Keratinocyte (primary cell): ENCODE data around the gene RAB42. TPM values are rescaled to one million over a fixed set of nuclear protein-coding genes. Genes with fewer than 3 reads are reported as not detected.
"Not testable (repeated sequence)": the region's sequence is repeated elsewhere in the genome, so short reads cannot be mapped to it uniquely, and the experiment has no call there.

Source experiments
- DNase-seq: peaks from one replicate; pipeline ENCODE4 v3.0.0-alpha.2; 2011; ENCODE audit warnings: low read depth, missing footprints, low spot score
- FAIRE-seq: peaks from 2 replicates; lab custom pipeline; 2011; peaks lifted over from hg19 to GRCh38; lab: Jason Lieb, UNC
- H2AFZ ChIP-seq: 2 replicates; pipeline ENCODE4 v1.6.0; 2012; ENCODE audit warnings: low read length, control low read depth, inconsistent platforms; ENCODE audit not compliant: control insufficient read depth
- H3K27ac ChIP-seq: 2 replicates; pipeline ENCODE4 v1.5.1; 2011; ENCODE audit warnings: low read length; ENCODE audit not compliant: control insufficient read depth, insufficient read depth
- H3K27me3 ChIP-seq: 3 replicates; pipeline ENCODE4 v1.6.0; 2011; ENCODE audit warnings: low read length; ENCODE audit not compliant: control insufficient read depth, insufficient read depth; ENCODE audit errors: extremely low read depth
- H3K36me3 ChIP-seq, 2 experiments: 2 replicates in 1 of 2; 3 replicates in 1 of 2; pipeline ENCODE4 v1.5.1; 2011; ENCODE audit warnings: low read length in 2 of 2, mild to moderate bottlenecking in 1 of 2; ENCODE audit not compliant: control insufficient read depth in 2 of 2, insufficient read depth in 2 of 2; ENCODE audit errors: extremely low read depth in 1 of 2
- H3K4me1 ChIP-seq: 3 replicates; pipeline ENCODE4 v1.5.1; 2011; ENCODE audit warnings: low read length; ENCODE audit not compliant: control insufficient read depth, insufficient read depth; ENCODE audit errors: extremely low read depth
- H3K4me2 ChIP-seq: 3 replicates; pipeline ENCODE4 v1.6.0; 2011; ENCODE audit warnings: low read depth, low read length; ENCODE audit not compliant: control insufficient read depth, insufficient read depth; ENCODE audit errors: extremely low read depth
- H3K4me3 ChIP-seq, 3 experiments: fragments of 200-600 bp in 1 of 3; sonication (generic) in 1 of 3; 2 replicates in 2 of 3; 3 replicates in 1 of 3; pipeline ENCODE4 v1.5.1; 2011 to 2016; ENCODE audit warnings: low read length in 3 of 3, mild to moderate bottlenecking in 3 of 3, control low read depth in 2 of 3, inconsistent platforms in 1 of 3, low read depth in 1 of 3, mixed read lengths in 1 of 3, mixed run types in 1 of 3, moderate library complexity in 1 of 3; ENCODE audit not compliant: control insufficient read depth in 2 of 3, insufficient read depth in 2 of 3; ENCODE audit errors: extremely low read depth in 1 of 3
- H3K79me2 ChIP-seq: 2 replicates; pipeline ENCODE4 v1.6.0; 2012; ENCODE audit warnings: low read length; ENCODE audit not compliant: control insufficient read depth, insufficient read depth
- H3K9ac ChIP-seq: 3 replicates; pipeline ENCODE4 v1.6.0; 2011; ENCODE audit warnings: low read length; ENCODE audit not compliant: control insufficient read depth, insufficient read depth; ENCODE audit errors: extremely low read depth
- H3K9me1 ChIP-seq: 3 replicates; pipeline ENCODE4 v1.6.0; 2011; ENCODE audit warnings: low read length; ENCODE audit not compliant: control insufficient read depth, insufficient read depth; ENCODE audit errors: extremely low read depth
- H3K9me3 ChIP-seq: 2 replicates; pipeline ENCODE4 v1.5.1; 2012; ENCODE audit warnings: low read depth, low read length; ENCODE audit not compliant: control insufficient read depth
- H4K20me1 ChIP-seq: 3 replicates; pipeline ENCODE4 v1.6.0; 2011; ENCODE audit warnings: low read length; ENCODE audit not compliant: control insufficient read depth, insufficient read depth; ENCODE audit errors: extremely low read depth
- CTCF ChIP-seq, 3 experiments: IDR thresholded peaks in 1 of 3; conservative IDR thresholded peaks in 1 of 3; optimal IDR thresholded peaks in 1 of 3; 2 replicates in 2 of 3; 3 replicates in 1 of 3; pipeline versions ENCODE3 to v1.5.1; 2011; ENCODE audit warnings: low read length in 3 of 3, mild to moderate bottlenecking in 3 of 3, moderate library complexity in 2 of 3, control low read depth in 1 of 3, inconsistent platforms in 1 of 3; ENCODE audit not compliant: insufficient read depth in 2 of 3; ENCODE audit errors: extremely low read depth in 1 of 3
- EZH2 ChIP-seq: IDR thresholded peaks from one replicate; pipeline ENCODE4 v1.6.1; 2012; ENCODE audit warnings: inconsistent platforms, mild to moderate bottlenecking, low read length, moderate library complexity
- dilution Hi-C: fragments of 300-500 bp; cut with MboI; formaldehyde crosslinking; loops from one replicate; pipeline ENCODE4 v1.7.0; 2020; ENCODE audit warnings: low sequenced_read_pairs; ENCODE audit not compliant: extremely low pct_ligation_motif_present
- polyA plus RNA-seq, 5 experiments: library from polyadenylated mRNA; depleted of rRNA in 3 of 5; stranded (reverse) in 3 of 5; stranded (forward) in 1 of 5; unstranded in 1 of 5; fragments of >200 nt; gene quantifications; 1 replicate in 1 of 5; 2 replicates in 3 of 5; 3 replicates in 1 of 5; pipeline versions ENCODE4 v1.2.1 to v1.2.3, GENCODE V29; 2011 to 2012; ENCODE audit warnings: missing spikeins in 2 of 5, low read depth in 1 of 5, low replicate concordance in 1 of 5

Gene RAB42
- polyA plus RNA-seq, 1 donor (not counting 4 experiments of a cell fraction or from before 2014, with no cell fraction given): 0.05 TPM

- no peak overlapping the region for H3K27ac ChIP-seq
- FAIRE-seq: no peak
- TF ChIP-seq CTCF (optimal IDR thresholded peaks at IDR 0.05 in 1 of 3, IDR thresholded peaks at IDR 0.05 in 1 of 3, conservative IDR thresholded peaks at IDR 0.05 in 1 of 3; ENCODE audit: extremely low read depth in 1 of 3, insufficient read depth in 2 of 3, low read length in 3 of 3): no peak
- TF ChIP-seq EZH2: no peak
- dilution Hi-C loops: no loop called here
- peaks cover 4% of the 10 kb centered on the region for H3K27me3 ChIP-seq
- peaks cover 27% of the 10 kb centered on the region for H3K4me1 ChIP-seq
- no peak for DNase-seq
- no peaks in the 10 kb centered on the region for H4K20me1 ChIP-seq
- H3K79me2 ChIP-seq: no peaks in the 10 kb centered on the region
- H3K9ac ChIP-seq: no peak overlapping the region
- no peaks in the 10 kb centered on the region for H3K9me3 ChIP-seq
- H2AFZ ChIP-seq: no peak overlapping the region
- H3K4me3 ChIP-seq: no peak overlapping the region
- H3K4me2 ChIP-seq: no peak overlapping the region
- no peaks in the 10 kb centered on the region for H3K36me3 ChIP-seq
- H3K9me1 ChIP-seq: no peaks in the 10 kb centered on the region
These were observed 3.5 kb downstream of the RAB42 start for GRCh38 chr1:28595412-28596191.

GRCh38 chr1:28596276-28596675 is 4.2 kb downstream of the RAB42 start:
- H2AFZ ChIP-seq, H3K4me3 ChIP-seq, H4K20me1 ChIP-seq, H3K9me3 ChIP-seq, H3K79me2 ChIP-seq, H3K36me3 ChIP-seq, H3K27ac ChIP-seq, dilution Hi-C loops, H3K27me3 ChIP-seq, H3K9ac ChIP-seq, DNase-seq, H3K9me1 ChIP-seq, FAIRE-seq, H3K4me2 ChIP-seq: not testable (repeated sequence)
- H3K4me1 ChIP-seq: peaks cover 28% of the 10 kb centered on the region
